Fibroblast of skin of scalp (primary cell): Measurements from ENCODE around the gene ZNF423.

Experiments
- DNase-seq: peaks from one replicate; pipeline ENCODE4 v3.0.0-alpha.2; 2013

The ZNF423 gene

DNA sequence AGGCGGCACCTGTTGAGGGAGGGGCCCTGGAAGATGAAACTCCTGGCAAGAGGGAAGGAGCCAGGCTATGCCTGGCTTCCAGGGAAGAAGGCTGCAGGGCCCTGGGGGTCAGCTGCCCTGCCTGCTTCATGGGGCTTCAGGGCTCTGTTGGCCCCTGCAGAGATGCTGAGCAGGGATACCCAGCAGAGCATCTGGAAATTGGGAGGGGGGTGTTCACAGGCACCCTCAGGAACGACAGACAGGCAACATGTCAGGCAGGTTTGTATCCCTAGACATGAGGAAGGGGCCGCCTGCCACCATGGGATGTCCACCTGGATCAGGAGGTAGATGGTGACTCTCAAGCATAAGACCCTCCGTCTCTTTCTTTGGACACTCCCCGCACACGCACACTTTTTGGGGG lies 13.8 kb upstream of the ZNF423 start:
- no peak for DNase-seq

DNA sequence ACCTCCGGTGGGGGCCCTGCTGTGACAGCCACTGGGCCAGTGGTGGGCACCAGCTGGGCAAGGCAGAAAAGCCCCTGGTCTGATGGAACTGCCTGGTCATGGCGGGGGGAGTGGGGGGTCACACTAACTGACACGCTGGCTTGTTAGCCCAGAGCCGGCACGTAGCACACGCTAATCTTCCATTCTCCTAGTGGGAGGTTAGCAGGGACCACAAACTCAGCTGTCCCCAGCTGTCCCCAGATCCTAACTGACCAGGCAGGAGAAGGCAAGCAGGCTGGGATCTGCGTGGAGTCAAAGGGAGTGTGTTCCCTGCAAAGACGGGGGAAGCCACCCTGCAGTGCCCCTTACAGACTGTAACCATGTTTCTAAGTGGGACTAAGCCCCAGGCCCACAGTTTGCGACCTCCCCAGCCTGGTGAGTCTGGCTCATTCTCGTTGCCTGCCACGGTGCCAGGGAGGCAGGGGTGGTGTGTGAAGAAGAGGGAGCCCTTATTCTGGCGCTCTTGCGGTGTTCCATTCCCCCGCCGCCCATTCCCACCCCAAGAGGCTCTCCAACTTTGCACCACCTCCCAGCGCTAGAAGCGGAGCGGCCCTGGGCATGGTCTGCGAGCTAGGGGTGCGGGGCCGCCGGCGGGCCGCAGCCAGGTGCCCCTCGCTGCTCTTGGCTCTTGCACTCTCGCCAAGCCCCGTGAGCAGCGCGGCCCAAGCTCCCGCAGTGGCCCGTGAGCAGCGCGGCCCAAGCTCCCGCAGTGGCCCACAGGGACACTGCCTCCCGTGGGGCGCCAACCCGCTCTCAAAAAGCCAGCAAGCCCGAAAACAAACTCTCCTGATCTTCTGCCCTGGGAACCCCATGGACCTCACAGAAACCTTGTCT lies 12.1 kb upstream of the ZNF423 start:
- no peak for DNase-seq

DNA sequence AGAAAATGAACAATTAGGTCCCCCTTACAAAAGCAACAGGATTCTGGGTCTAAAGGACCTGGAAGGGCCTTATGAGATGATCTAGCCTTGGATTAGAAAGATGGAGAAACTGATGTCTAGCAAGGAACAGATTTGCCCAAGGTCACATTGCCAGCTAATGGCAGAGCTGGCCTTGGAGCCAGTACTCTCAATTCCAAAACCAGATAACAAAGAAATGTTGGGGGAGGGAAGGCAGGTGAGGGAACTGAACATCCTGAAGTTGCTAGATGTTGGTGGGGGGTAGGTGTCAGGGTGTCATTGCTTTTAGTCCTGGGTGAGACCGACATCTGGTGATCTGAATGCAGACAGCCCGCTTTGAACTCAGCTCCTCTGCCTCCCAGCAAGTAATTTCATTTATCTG lies 11.3 kb upstream of the ZNF423 start:
- DNase-seq, result no peak

DNA sequence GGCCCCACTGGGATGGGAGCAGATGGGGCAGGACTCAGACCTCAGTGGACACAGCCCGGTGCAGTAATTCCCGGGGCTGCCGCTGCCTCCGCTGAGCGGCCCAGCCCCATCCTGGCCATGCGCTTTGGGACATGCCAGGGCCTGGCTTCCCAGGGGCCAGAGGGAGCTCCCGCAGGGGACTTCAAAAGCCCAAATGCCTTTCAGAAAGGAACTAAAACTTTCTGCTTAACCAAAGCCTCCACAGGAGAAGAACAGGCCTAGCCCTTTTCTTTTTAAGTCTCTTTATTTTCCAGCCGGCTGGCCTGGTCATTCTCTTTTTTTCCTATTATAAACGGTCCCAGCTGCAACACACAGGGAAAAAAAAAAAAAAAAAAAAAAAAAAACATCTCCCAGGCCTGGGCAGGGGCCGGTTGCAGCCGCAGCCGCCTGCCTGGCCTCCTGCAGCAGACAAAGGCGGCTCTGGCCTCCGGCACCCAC lies 10.7 kb upstream of the ZNF423 start:
- no peak for DNase-seq

DNA sequence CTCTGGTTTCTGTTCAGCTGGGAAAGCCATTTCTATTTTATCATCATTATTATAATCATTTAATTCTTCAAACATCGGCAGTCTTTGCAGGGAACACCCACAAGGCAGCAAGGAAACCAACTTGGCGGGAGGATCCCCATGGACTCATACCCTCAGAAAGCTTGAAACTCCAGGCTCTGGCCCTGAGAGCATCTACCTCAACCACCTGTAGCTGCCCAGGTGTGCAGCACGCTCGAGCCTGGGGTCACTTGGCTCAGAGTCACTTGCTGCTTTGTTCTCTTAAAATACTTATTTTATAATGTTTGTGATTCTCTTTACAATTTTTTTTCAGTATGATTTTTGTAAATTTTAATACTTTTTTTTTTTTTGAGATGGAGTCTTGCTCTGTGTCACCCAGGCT lies 6.8 kb upstream of the ZNF423 start:
- DNase-seq, result no peak

DNA sequence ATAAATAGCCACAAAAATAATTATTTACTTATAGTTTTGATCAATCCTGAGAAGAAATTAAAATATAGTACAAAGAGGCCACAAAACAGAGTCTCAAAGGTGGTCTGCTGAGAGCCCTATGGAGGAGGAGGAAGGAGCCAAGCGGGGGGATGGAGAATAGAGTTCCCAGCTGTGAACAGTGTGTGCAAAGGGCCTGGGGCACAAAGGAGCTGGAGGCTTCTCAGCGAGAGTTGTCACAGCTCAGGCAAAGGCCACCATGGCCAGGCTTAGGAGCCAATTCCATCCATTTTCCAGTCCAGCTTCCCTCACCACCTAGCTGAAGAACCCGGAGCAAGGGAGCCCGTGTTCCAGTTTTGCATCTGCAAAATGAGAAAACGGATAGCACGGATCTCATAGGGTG lies 5.4 kb upstream of the ZNF423 start:
- no peak for DNase-seq

DNA sequence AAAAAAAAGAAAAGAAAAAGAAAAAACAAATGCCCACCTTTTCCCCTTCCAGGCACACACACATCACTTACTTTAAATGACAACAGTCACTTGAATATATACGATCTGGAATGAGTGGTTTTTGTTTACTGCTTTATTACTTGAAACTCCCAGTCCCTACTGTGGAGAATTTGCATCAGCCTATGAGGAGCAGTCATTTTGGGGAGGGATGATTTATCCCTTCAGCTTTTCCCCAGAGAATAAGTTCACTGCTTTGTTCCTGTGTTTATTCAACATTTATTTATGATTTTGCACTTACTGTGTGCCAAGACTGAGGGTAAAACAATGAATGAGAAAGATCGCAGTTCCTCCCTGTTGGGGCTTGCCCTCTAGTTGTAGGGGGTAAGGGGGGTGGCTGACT lies 4.7 kb upstream of the ZNF423 start:
- no peak for DNase-seq

DNA sequence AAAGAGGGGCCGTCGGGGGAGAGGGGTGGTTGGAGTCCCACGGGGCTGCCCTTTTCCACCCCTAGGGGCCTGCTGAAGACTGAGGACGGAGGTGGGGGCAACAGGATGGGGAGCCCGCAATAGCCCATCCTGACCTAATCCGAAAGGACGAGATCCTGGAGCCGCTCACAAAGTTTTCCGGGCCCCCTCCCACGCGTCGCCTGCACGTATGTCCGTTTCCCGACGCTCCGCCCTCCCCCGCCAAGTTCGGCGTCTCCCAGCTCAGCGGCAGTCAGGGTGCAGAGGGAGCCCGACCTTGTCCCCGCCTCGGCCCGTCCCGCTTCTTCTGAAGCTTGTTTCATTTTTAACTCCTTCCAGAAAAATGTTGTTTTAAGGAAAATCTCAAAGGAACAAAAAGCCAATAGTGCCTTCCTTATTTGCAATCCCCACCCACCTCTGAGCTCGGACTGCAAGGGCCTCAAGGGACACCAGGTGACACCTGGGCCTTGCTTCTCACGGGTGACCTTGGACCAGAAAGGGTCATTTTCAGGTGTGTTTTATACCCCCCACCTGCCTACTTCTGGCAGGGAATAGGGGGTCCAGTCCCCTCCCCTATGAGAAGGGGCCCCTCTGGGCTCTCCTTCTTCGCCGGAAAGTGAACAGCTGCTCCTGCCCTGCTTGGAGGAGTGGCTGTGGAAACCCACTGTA lies 3.4 kb upstream of the ZNF423 start:
- no peak for DNase-seq

DNA sequence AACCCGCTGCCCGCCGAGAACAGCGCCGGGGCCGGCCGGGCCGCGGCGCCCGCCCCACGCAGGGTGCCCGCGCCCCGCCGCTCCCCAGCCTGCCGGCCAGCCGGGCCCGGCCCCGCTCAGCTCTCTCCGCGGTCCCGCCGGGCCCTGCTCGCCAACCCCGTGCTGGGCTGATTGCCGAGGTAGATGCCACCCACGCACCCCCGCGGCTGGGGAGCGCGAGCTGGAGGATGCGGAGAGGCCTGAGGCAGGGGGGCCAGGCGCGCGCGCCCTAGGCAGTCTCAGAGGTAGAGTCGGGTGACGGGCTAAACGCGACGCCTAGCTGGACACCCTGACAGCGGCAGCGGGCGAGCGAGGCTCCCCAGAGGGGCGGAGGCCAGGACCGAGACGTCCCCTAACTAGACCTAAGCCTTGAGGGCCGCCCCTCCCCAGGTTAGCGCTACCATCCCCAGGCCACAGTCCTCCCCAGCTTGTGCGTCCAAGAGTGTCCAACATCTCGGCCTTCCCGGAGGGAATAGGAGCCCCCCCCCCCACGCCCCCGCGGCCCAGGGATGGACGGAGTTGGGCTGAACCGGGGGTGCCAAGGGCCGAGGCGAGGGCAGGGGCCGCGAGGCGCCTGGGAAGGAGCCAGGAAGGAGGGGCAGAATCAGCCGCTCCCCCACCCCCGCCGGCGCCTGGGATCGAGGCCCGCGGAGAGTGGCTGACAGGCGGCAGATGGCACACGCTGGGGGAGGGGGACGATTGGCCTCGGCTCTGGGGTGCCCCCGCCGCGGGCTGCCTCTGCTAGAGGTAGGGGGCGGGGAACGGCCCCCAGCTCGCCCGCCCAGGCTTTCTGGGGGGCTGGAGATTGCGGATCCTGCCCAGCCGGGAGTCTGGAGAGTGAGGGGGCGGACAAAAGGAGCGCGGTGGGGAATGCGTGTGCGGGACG lies 2.5 kb upstream of the ZNF423 start:
- DNase-seq, result no peak

DNA sequence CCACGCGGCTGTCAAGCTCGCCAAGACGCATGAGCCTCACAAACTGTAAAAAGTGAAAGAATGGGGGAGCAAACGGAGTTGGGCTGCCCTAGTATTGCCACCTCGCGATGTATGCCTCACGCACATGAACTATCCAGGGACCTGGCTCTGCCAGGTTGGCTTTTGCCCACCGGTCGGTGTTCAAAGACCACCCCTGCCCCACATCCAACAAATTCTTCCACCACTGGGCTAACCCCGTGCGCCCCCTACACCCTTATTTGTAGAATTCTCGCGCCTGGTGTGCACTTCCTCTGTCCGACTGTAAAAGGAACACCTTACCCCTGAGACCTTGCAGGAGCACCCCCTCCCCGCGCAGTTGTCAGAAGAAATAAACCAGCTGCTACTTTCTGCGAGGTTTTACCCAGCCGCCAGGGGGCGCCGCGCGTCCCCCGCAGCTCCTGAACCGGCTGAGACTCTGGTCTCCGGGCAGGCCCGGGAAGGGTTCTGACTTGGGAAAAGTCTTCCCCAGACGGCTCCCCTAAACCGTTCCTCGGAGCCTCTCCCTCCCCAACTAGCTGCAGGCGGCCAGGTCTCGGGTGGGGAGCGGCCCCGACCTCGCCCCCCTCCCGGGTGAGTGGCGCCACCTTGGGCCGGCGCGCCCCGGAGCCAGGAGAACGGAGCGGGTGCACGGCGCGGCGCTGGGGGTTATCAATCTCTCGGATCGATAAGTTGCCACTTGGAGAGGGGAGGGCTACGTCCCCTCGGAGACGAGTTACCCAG lies 1.7 kb upstream of the ZNF423 start:
- DNase-seq, result peak; percentile 68

DNA sequence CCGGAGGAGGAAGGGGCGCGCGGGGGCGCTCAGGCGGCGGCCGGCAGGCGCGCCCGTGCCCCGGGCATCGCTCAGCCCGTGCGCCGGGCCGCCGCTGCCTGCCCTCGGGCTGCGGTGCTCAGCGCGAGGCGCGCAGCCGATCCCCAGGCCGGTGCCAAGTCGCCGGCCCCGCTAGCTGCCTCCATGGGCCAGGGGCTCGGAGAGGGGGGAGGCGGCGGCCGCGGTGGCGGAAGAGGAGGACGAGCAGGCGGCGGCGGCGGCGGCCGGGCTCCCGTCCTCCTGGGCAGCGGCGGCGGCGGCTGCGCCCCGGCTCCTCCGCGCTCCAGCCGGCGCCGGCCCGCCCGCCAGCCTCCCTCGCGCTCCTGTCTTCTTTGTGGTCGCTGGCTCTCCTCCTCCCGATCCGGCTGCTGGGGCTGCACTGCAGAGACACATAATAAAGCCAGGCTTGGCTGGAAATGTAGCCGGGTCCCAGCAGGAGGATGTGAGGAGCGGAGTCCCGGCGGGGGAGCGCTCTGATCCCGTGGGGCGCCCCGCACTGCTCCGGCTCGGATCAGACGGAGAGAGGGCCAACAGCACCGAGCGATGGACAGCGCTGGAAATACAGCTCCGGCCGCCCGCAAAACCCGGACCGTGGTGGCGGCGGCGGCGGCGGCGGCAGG lies 889 bp upstream of the ZNF423 start:
- peak; percentile 89 for DNase-seq

DNA sequence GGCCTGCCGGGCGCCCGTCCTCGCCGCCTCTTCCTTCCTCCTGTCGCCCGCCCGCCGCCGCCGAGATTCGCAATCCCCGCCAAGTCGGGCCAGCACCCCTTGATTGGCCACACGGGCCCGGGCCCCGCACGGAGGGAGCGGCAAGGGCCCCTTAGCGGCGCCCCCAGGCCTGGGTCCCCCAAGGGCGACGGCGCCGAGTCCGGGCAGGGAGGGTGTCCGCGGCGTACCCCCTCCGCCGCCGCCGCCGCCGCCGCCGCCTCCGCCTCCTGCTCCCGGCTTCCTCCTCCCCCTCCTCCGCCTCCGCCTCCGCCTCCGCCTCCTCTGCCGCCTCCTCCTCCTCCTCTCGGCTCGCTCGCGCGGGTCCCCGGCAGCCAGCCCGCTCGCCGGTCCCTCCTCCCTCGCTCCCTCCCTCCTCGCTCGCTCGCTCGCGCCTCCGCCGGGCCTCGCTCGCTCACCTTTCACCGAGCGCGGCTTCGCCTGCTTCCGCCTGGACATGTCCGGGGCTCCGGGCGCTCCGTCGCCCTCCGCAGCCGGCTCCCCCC lies 561 bp downstream of the ZNF423 start:
- DNase-seq, result peak; percentile 88

DNA sequence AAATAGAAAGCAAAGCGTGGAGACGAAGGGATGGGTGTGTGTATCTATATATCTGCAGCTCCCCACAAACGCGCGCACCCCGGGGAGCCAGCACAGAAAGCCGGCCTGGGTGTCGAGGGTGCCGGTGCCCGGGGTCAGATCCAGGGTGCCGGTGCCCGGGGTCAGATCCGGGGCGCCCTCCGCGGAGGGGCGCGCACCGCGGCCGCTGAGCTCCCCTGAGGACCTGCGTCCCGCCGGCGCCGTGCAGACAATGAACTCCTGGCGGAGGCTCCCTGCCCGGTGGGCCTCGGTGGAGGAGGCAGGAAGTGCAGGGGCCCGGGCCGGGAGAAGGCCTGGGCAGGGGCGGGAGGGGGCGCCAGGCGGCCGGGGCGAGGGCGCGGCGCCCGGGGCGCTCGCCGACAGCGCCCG lies 1.1 kb downstream of the ZNF423 start:
- peak; percentile 48 for DNase-seq

DNA sequence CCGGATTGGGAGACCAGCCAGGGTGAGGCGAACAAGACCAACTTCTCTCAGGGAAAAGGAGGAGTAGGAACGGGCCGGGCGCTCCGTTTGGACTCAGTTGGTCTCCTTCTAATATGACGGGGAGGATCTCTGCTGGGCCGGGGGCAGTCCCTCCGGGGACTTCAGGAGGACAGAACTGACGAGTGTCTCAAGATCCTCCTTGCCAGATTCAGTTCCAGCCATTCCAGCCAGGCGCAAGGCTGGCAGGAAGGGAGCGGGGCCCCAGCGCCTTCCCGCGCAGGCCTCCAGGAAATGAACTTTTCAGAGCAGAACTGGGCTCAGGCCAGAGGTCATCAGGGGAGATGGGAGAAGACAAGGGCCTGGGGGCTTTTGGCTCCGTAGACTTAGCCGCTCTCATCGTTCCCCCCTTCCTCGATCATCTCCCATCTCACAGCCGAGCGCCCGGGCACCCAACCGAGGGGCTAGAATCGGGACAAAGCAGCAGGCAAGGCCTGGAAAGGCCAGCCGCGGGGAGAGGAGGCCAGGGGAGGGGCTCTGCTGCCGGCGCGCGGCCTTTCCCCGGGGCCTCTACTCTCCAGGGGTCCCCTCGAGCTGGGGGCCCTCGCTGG lies 1.6 kb downstream of the ZNF423 start:
- DNase-seq, result no peak

DNA sequence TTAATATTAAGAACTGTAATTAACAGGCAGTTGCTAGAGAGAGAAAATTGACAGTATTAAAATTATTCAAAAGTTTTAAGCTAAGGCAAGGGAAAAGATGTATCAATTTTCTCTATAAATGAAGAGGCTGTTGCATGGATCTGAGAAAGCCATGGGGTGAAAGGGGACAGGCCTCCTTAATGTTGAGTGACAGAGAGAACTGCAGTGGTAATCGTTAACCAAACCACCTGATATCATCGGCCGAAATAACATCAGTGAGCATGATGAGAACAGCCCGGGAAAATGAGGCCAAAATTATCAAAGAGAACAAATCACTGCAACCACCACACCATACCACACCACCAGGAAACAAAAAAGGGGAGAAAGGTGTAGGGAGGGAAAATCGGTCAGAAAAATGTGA lies 3.6 kb downstream of the ZNF423 start:
- DNase-seq, result no peak

DNA sequence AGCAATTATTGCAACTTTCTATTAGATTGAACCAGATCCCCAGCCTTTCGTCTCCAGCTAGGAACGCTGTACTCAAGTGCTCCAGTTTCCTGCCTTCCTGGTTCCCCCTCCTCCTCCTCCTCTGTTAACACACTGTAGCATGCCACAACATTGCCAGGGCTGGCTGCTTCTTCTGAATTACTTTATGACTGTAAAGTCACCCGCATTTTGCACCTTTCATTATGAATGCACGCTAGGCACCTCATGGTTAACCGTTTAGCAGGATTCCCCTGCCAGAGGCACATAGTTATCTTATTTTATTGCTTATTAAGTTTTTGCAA lies 4.5 kb downstream of the ZNF423 start:
- no peak for DNase-seq

DNA sequence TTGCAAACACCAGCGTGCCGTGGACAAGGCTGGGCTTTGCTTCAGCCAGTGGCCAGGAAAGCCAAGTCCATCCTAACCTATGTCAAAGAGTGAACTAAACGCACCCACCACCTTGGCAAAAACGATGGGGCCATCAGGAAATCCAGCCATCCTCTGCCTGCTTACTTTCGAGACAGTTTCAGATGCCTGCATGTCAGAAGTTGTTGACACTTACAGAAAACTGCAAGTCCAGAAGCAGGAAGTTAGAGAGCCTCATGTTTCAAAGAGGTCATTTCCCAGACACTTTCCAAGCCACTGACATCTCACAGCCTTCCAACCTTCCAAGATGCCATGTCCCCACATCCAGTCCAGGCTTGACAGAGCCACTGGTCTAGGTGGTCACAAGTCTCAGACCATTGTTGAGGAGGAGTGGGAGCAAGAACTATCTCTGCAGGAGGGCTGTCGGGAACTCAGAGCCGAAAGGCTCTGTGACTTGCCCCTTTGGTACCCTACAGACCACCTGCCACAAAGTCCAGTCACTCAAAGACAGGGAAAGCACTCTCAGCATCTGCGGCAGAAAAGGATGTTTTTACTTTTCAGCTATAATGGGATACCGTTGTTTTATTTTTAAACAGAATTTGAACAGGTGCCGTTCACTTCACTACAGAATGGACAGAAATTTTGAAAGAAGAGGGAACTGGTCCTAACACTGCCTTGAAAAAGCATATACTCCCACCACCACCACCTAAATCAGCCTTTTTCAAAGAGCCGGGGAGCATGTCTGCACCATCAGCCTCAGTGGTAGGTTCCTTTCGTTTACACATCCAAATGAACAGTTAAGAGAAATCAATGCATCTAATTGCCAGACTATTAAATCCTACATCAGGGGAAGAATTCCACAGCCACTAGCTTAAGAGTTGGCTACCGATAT lies 5.1 kb downstream of the ZNF423 start:
- no peak for DNase-seq

DNA sequence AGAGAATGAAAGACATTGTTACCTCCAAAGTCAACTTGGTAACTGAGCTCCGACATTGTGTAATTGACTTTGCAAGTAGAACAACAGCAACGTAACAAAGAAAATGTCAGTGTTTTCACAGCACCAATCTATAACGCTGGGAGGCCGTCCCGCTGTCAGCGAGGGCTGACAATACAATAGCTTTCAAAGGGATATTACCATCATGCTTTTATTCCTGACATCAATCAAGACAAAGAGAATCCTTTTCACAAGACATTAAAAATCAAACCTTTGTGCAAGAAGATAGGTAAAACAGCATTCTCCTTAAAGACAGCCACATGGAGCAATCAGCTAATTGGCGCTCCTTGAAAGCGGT lies 6.2 kb downstream of the ZNF423 start:
- DNase-seq, result no peak

DNA sequence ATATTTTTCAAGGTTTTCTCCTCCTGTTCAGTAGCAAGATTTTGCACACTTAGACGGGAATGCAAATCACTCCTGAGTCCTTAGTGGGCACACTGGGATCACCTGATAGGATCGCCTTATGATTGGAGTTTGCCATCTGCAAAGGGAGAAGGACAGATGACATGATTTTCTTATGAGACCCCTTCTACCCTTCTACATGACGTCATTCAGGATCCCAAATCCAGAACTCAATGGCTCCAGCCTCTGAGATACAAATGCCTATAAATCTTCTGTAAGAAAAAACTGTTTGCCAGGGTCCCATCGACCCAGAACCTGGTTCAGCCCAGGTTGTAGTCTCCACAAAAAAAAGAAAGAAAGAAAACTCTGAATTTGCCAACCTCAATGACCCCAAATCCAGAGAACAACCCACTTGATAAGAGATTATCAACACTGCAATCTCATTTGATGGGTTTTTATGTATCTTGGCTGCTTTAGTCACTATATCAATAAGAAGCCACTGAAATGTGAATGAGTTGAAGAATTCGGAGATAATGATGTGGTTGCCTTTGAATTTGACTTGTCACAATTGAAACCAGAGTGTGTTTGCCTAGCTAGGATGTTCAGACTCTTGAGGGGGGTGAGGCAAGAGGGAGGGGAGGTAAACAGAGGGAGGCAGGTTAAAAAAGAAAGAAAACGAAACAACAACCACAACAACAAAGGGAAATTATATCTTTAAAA lies 6.7 kb downstream of the ZNF423 start:
- DNase-seq, result no peak
